NOMO-1 treated with DMSO at 0.1 percent for 48 hours (cell line): ENCODE data around the gene HLTF.

Experiments
- DNase-seq: peaks from one replicate; lab custom pipeline; 2025; ENCODE audit not compliant: unreplicated experiment; lab: John Stamatoyannopoulos, UW

The HLTF gene

DNA sequence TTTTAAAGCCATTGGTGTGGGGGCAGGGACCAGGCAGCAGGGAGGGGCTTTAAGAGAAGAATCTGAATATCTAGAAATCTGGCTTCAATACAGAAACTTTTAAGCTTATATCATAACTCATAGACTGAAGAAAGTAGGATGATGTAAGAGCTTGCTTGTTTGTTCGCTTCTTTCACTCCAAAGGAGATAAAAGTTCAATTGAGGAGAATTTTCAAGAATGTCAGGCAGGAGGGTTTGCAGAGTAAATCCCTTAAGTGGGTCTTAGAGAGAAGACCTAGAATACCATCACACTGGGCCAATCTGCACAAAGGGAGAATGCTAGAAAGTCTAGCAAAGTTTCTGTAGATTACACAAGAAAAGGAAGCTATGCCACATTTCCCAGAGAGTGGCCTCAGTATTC is 4.1 kb upstream of the HLTF start:
- DNase-seq: no peak

- DNase-seq: no peak
Observed at GRCh38 chr3:149089395-149089794, 3.1 kb upstream of the HLTF start.

GRCh38 chr3:149087208-149087607 is 875 bp upstream of the HLTF start:
- no peak for DNase-seq

GRCh38 chr3:149085828-149086231 is 503 bp downstream of the HLTF start:
- peak; percentile 47 for DNase-seq

DNA sequence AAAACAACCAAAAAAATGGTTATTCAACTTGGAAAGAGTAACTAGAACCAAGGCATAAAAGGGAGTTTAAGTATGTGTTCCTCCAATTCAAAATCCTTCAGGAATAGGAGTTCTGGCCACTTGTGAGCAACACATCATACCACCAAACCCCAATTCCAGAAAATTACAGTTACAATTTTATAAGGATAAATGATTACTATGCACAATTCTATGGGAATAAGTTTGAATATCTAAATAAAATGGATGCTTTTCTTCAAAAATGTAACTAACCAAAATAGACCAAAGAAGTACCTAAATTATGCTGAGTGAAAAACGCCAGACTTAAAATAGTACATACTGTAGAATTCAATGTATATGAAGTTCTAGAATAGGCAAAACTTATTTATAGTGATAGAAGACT is 4.6 kb downstream of the HLTF start:
- no peak for DNase-seq

GRCh38 chr3:149080699-149081091 is 5.6 kb downstream of the HLTF start:
- peak; percentile 66 for DNase-seq

- DNase-seq: no peak
Observed at GRCh38 chr3:149080011-149080698, 6.2 kb downstream of the HLTF start.

- no peak for DNase-seq
Observed at GRCh38 chr3:149077628-149078027, 8.7 kb downstream of the HLTF start.

DNA sequence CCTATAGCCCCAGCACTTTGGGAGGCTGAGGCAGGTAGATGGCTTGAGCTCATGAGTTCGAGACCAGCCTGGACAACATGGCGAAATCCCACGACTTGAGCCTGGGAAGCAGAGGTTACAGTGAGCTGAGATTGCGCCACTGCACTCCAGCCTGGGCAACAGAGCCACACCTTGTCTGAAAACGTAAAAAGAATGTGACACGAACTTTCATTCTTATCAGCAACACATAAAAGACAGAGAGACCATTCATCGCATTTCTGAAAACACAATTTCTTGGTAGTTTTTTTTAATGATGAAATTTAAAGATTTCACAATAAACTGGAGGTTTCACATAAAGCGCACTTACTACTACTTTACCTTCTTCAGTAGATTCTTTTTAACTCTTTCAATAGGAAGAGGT is 18.4 kb downstream of the HLTF start:
- DNase-seq: no peak

- no peak for DNase-seq
Observed at GRCh38 chr3:149061776-149062175, 24.6 kb downstream of the HLTF start.

- no peak for DNase-seq
Observed at GRCh38 chr3:149058602-149059001, 27.7 kb downstream of the HLTF start.

DNA sequence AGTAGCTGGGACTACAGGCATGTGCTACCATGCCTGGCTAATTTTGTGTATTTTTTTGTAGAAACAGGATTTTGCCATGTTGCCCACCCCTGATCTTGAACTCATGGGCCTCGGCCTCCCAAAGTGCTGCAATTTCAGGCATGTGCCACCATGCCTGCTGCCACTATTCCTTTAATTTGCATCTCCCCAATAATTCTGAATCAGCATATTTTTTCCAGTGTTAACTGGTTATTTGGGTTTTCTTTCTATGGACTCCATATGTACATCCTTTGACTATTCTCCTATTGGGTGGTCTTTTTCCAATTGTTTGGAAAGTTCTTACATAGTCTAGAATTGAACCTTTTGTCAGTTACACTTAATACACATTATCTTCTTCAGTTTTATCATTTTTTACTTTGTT is 28.1 kb downstream of the HLTF start:
- no peak for DNase-seq

- DNase-seq: no peak
Observed at GRCh38 chr3:149055575-149055974, 30.8 kb downstream of the HLTF start.

DNA sequence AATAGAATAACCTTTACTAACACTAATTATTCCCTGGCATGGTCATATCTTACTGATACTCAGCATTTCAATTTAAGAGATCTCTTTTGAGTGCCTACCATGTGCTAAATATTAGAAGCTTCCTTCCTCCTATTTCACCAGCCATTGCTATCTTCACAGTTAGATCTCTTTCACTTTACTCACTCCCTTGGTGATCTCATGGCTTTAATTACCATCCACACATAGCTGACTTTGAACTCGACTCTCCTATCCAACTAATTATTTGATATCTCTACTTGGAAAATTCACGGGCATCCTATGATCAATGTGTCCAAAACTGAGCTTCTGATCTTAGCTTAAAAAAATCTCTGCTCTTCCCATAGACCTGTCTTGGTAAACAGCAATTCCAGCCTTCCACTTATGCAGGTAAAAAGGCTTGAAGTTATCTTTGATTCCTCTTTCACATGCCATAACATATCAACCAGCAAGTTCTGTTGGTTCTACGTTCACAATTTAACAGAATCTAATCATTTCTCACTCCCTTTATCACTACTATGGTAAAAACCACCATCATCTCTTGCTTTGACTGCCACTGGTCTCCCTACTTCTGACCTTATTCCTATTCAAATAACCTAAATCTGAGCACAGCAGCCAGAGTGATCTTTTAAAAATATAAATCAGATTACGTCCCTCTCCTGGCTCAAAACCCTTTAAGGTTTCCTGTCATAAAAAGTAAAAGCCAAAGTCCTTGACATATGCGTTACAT is 41.8 kb downstream of the HLTF start:
- no peak for DNase-seq

DNA sequence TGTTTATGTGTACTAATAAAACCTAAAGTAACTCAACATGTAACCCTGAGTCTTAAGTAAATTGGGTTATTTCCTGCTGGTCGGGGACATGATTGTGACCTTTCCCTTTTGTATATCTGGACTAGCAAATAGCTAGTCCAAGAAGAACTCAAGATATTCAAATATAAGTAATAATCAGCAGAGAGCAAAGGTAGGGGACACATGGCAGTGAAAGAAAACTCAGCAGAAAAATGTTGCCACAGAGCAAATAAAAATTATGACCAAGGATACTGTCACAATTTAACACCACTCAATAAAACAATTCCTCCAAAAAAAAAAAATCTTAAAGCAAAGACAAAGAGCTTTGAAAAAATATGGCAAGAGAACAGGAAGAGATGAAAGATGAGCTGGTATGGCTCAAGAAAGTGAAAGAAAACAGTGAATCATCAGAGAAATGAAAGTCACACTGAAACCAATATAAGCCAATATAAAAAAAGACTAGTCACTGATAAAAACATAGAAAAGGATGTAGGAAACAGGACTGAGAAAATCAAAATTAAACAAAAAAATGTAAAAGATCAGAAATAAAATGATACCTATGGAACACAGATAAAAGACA is 43.4 kb downstream of the HLTF start:
- DNase-seq: peak; percentile 37

GRCh38 chr3:149038322-149038721 is 48.0 kb downstream of the HLTF start:
- no peak for DNase-seq

- DNase-seq: no peak
Observed at GRCh38 chr3:149037684-149038083, 48.6 kb downstream of the HLTF start.

DNA sequence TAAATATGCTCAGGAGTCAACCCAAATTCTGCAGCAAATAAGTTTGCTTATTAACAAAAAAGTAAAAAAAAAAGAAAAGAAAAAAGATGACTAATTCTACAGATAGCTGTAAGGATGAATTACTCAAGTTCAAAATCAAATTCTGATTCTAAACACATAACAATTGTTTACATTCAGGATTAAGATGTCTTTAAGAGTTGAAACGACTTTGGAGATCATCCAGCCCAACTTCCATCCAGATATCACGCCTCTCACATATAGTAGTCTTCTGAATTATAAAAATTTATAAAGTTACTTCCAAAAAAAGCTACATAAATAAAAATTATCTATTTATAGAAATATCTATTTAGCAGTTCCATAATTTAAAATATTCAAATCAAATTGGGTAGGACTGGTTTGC is 55.2 kb downstream of the HLTF start:
- DNase-seq: no peak

DNA sequence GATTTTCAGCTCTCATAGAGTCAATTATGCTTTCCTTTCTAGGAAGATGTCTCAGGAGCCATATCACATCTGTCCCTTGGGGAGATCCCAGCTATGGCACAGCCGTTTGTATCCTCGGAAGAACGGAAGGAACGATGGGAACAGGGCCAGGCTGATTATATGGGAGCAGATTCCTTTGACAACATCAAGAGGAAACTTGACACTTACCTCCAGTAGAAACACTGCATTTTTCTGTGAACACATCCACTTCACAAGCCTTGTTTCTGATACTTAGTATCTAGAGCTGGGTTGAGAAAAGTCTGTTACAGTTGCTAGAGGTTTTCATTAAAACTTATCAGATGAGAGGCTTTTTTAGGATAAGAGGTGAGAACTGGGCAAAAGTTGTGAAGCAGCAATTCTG is 59.6 kb downstream of the HLTF start:
- DNase-seq: no peak

GRCh38 chr3:149023951-149024350 is 62.4 kb downstream of the HLTF start:
- DNase-seq: no peak

- no peak for DNase-seq
Observed at GRCh38 chr3:149021830-149022229, 64.5 kb downstream of the HLTF start.

DNA sequence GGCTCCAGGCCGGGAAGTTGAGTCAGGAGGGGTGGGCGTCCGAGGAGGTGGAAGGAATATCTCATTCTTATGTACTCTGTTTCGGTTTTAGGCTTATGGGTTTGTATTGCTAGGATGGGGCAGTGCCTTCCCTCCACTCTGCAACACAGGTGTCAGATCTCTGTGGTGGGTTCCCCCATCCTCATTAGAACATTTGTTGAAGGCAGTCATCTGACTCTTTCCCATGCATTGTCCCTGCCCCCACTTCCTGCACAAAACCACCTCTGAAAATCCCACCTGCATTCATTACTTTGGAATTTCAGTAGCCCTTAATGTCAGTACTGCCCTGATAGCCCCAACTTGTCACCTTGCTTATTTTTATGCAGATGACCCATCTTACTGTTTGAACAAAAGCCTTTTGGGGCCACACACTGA is 65.5 kb downstream of the HLTF start:
- no peak for DNase-seq
